CD4-positive, alpha-beta T cell treated with Interleukin-1 beta for 1 hour (primary cell): Measurements from ENCODE around the gene BBX.
A peak's percentile ranks its signal among the peaks of the same experiment; 100 is the strongest.
"Not testable (repeated sequence)": the region's sequence is repeated elsewhere in the genome, so short reads cannot be mapped to it uniquely, and the experiment has no call there.

Source experiments
- DNase-seq, 2 donors: peaks; one replicate each; pipeline ENCODE4 v3.0.0-alpha.2; 2020 to 2022

BBX gene

DNA sequence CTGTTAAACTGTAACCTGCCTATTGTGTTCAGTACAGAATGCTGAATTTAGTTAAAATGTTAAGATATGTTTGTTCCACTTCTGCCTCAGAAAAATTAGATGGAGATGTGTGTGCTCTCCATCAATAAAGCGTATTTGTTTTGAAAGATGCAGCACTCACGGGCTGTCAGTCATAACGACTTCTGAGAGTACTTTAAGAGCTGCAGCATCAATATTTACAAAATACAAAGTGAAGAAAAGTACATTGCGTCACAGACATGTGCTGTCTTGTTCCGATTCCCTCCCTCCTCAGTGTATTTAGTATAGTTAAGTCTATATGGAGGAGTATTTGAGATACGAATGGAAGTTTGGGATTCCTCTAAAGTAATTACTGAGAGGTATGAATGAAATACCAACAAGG, 166.6 kb downstream of the BBX start:
- no peak for DNase-seq

DNA sequence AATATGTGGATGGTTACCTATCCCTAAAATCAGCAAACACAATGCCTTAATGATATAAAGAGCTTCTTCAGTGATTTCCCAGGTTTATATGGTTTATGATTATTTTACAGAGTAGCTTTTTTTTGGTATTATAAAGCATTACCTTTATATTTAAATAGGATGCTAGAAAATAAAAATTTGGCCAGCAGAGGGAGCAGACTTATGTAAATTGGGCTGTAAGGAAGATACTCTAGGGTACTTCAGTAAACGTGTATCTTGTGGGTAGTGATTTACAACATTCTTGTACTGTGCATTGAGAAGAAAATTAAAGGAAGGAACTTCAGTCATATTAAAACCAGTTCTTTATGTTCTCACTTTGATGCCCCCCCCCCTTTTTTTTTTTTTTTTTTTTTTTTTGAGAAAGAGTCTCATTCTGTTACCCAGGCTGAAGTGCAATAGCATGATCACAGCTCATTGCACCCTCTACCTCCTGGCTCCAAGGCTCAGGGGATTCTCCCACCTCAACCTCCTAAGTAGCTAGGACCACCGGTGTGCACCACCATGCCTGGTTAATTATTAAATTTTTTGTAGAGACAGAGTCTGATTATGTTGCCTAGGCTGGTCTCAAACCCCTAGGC, 167.9 kb downstream of the BBX start:
- DNase-seq: peak in 1 of 2 donors; percentile 55

DNA sequence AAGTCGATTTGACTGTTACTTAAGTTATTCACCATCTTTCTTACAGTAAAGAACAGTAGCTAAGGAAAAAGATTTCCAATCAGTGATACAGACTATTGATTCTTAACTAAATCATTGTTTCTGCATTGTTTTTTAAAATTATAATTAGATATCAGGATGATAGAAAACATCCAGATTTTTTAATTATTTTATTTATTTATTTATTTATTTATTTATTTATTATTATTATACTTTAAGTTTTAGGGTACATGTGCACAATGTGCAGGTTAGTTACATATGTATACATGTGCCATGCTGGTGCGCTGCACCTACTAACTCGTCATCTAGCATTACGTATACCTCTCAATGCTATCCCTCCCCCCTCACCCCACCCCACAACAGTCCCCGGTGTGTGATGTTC, 169.2 kb downstream of the BBX start:
- not testable (repeated sequence) for DNase-seq

DNA sequence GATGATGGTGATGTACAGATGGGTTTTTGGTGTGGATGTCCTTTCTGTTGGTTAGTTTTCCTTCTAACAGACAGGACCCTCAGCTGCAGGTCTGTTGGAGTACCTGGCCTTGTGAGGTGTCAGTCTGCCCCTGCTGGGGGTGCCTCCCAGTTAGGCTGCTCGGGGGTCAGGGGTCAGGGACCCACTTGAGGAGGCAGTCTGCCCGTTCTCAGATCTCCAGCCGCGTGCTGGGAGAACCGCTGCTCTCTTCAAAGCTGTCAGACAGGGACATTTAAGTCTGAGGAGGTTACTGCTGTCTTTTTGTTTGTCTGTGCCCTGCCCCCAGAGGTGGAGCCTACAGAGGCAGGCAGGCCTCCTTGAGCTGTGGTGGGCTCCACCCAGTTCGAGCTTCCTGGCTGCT, 174.6 kb downstream of the BBX start:
- not testable (repeated sequence) for DNase-seq

DNA sequence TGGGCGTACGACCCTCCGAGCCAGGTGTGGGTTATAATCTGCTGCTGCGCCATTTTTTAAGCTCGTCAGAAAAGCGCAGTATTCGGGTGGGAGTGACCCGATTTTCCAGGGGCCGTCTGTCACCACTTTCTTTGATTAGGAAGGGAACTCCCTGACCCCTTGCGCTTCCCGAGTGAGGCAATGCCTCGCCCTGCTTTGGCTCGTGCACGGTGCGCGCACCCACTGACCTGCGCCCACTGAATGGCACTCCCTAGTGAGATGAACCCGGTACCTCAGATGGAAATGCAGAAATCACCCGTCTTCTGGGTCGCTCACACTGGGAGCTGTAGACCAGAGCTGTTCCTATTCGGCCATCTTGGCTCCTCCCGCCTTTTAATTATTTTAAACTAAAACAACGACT, 175.1 kb downstream of the BBX start:
- DNase-seq: not testable (repeated sequence)

DNA sequence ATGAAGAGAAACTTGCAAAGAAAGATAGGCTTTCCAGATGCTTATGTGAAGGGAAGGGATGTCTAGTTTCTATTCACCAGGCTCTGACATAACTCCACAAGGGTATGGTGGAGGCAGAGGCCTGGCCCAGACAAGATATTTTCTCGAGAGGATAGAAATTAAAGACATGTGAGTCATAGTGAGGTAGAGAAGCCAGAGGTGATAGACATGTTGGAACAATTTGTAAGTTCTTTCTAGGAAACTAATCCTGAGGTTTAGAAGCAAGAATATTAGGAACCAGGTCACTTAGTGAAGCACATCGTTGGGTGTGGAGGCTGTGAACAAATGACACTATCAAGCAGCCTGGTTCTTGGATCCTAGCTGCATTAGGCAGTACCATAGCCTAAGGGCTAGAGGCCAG, 176.9 kb downstream of the BBX start:
- no peak for DNase-seq

DNA sequence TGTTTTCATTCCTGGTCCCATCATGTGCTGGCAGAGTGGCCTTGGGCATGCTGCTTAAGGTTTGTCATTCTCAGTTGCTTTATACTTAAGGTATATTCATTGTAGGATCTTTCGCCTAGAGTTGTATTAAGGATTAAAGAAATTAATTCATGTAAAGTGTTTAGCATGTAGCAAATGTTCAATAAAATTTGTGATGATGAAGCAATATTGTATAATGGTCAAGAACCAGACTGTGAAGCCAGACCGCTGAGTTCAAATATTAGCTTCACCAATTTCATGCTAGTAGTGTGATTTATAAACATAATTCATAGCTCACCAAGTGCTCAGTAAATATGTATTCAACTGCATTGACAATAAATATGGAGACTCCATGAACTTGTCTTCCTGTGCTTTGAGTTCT, 178.5 kb downstream of the BBX start:
- DNase-seq: no peak

DNA sequence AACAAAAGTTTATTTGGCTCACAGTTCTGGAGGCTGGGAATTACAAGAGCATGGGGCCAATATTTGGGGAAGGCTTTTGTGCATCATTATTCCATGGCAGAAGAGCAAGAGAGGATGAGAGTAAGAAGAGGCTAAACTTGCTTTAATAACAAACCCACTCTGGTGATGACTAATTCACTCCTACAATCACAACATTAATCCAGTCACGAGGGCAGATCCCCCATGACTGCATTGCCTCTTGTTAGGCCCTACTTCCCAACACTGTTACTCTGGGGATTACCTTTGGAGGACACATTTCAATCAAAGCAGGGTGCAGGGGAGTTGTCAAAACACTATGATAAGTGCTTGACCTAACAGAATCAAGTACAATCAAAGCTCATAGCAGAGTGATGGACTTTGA, 181.7 kb downstream of the BBX start:
- no peak for DNase-seq

DNA sequence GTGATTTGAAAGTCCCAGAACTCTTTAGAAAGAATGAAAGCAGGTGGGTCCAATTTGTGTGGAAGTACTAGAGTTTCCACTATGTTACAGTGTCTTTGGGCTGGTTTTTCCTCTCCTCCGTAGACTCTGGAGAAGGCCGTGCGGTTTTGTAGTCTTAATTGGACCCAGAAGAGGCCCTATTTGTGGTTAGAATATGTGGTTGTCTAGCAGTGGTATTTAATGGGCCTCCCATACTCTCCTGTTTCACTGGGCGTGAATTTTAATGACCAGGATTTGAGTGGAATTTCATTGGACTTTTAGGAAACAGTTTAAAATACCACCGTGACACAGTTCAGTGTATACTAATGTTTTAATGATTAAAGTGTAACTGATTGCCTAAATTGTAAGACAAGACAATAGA, 182.3 kb downstream of the BBX start:
- no peak for DNase-seq

DNA sequence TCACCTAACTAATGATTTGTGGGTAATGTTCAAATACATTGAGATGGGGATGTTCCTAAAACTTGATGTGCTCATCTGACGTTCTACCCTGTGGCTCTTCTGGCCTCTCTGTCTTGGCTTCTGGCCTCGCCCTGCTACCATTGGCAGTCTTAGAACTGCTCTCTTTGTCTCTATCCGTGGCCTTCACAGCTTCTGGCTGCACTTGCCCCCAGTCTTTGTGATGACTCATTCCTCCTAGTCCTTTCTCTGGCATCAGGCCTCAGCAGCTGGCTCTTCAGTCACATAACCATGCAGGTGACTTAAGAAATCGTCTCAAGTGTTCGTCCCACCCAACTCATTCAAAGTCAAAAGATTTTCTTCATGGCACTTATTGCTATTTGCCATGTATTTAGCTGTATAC, 188.1 kb downstream of the BBX start:
- DNase-seq: no peak

DNA sequence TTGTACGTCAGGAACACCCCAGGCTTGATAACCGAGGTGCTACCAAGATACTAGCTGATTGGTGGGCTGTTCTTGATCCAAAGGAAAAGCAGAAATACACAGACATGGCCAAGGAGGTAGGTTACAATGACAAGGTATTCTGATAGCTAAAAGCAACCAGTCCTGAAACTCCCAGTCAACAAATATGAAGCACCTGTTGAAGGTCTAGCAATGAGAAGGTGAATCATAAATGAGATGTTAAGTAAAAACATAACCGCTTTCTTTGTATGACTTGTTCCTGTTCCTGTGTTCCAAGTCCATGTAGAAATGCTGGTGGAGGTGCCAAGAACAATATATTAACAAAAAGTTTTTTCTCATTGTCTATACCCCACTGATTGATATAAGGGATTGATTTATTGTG, 194.0 kb downstream of the BBX start:
- no peak for DNase-seq

DNA sequence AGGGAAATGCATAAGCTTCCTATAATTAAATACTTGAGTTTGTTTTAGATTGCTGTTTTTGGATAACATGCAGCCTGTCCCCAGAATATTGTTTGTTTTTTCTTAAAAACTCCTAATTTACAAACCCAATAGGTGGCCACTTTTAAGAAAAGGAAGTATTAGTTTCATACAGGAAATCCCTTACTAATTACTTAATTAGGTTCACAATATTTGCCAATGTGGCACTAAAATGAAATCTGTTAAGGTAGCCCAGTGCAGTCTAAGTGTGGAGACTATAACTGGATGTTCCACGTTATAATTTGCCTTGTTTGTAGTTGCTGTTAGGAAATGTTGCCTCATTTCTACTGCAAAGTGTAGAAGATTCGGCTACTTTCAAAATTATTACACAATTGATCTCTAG, 195.8 kb downstream of the BBX start:
- DNase-seq: no peak

DNA sequence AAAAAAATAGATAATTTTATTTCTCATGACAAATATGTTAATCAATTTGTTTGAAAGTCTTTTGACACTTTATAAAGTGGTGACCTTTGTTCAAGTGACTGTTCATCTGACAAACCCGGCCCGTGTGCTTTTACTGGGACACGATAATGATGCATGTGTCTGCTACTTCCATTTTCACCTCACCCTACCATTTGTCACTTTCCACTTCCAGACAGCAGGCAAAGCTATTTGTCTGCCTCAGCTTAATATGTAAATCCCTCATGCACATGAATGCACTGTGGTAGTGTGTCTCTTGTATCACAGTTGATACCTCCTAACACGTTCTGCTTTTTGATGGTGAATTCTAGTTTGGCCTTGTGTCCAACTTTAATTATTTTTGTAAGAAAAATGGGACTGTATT, 204.3 kb downstream of the BBX start:
- no peak for DNase-seq

DNA sequence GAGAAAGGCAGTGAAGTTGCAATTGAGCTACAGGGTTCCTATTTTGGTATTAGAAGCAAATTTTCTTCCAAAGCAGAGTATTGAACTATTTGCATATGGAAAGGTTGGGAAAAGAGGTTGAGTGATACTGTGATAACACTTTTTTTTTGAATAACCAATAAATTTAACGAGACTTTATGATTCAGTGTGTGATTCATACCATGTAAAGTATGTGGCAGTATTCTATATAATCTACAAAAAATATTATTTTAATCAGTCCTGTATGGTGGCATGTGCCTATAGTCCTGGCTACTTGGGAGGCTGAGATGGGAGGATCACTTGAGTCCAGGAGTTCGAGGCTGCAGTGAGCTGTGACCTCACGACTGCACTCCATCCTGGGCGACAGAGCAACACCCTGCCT, 206.9 kb downstream of the BBX start:
- no peak for DNase-seq

DNA sequence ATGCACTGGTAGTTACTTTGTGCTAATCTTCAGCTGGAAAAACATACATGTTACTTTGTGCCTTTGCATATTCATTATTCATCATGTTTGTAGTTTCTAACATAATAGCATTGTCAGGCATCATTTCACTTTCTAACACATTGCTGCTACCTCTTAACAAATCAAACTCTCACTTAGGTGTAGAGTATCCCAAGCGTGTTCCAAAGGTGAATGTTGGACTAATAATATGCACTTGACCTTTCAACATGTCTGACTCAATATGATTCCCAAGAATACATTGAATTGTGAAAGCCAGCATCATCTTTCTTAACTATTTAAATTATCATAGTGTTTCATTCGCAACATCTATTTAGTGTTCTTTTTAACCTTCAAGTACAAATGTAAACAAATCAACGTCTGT, 211.6 kb downstream of the BBX start:
- DNase-seq: no peak

DNA sequence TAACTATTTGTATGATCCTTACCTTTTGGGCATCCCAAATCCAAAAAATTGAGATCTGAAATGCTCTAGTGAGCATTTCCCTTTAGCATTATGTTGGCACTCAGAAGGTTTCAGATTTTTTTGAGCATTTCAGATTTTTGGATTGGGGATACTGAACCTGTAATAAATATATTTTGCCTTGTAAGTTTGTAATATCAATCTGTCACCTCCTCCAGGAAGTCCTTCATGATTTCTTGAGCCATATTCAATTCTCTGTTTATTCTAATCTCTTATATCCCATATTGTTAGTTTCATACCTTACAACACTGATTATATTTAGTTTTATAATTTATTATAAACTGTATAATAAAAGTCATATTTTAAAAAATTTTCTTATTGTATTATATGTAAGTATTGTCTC, 215.2 kb downstream of the BBX start:
- no peak for DNase-seq

DNA sequence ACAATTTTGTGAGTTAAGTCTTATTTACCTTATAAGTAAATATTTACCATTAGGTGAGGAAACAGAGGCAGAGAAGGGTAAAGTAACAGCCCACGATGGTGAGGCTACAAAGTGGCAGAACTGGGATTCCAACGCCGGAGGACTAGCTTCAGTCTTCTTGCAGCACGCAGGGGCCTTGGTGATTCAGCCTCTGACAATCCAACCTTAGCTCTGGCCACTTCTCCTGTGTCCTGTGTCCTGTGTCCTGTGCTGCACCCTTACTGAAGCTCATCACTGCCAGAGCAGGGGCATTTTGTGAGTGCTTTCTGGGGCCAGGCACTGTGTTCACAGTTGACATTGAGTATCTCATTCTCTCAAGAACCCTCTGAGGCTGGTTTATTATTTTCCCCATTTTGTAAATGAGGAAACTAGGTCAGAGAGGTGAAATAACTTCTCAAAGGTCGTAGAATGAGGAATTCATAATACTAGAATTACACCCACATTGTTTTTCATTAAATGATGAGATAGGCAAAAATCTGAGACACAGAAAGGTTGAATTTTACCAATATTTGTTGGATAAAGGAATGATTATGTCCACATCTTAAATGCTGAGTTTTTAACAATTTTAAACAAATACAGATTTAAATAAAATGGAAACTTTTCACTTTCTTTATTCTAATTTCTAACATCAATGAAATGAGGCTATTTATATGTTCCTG, 215.9 kb downstream of the BBX start:
- no peak for DNase-seq

DNA sequence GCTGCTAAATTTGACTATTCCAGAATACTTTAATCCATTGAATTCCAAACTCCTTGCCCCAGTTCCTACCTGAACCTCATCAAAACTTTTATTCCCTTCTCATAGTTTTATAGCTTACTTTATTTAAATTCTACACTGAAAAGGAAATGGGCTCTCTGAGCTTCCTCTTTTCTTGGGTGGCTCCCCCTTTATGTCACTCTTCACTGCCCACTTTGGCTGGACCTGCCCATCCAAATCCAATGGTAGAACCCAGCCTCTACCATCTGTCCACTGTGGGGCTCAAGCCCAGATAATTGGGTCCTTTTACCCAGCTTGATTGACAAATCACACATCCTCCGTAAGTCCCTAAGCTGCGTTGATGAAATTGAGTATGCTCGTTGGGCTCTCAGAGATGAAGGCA, 216.5 kb downstream of the BBX start:
- DNase-seq: no peak

DNA sequence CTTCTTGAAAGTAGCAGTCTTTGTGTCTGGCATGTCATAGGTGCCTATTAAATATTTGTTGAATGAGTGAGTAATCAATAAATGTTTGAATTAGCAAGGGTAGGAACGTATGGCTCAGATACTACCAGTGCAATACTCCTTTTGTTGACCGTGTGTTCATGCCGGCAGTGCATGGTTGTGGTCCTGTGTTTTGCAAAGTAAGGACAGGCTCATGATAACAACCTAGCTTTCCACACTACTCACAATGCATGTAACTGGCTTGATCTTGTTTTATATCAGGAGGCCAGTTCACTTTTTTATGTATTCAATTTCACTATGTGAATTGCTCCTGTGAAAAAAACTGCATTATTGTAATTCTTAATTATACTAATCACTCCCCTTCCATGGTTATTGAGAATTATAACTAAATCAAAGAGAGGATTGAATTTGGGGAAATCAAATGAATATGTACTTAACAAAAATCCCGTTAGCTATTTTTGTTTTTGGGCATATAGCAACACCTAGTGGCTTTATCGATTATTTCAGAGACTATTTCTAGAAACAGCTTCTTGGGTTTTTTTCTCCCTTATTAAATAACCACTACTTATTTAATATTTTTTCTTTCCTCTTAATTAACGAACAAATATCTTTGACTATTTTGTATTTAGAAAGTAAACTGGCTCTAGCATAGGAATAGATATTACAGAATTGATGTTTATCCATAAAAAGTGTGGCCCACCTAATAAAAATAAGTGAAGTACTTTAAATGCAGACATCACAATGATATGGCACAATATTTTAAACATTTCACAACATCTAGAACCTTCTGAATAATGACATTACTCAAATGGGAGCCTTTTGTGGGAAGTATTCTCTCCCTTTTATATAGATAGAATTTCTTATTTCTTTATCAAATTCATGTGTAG, 218.5 kb downstream of the BBX start:
- DNase-seq: peak in 1 of 2 donors; percentile 28

DNA sequence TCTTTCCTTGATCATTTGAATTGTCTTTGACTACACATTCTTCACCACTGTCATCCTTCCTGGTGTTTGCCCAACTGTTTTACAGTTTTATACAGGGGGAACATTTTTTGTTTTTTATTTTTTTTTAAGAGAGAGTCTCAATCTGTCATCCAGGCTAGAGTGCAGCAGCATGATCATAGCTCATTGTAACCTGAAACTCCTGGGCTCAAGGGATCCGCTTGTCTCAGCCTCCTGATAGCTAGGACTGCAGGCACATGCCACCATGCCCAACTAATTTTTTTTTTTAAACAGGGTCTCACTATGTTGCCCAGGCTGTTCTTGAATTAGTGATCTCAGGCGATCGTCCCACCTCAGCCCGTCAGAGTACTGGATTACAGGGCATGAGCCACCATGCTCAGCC, 222.6 kb downstream of the BBX start:
- no peak for DNase-seq

DNA sequence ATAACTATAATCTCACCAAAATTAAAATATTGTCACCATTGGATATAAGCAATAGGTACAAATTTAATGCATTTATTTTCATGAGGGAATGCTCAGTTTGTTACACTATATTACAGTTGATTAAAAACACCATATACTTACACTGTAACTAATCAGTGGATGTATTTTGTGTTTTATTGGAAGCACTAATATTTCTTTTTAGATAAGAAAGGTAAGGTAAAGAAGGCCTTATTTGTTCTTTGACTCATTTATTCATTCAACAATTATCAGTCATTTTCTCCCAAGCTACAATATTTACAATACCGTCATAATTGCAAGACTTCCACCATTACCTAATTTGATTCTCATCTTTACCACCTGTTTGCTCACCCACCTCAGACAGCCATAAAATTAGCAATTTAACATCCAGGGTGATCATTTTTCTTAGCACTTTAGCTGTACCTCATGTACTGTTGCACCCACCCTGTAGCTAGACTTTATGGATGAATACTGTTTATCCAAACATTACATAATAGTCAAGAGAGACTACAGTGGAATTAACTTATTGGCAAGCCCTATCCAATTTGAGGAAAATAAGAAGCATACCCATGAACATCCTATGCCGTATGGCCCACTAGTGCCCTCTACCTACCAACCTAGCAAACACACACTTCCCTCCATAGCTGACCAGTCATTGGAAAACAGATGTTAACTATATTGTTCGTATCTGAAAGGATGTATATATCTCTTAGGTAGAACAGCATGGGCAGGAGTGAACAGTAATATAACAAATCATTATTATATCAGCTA, 229.6 kb downstream of the BBX start:
- DNase-seq: no peak

DNA sequence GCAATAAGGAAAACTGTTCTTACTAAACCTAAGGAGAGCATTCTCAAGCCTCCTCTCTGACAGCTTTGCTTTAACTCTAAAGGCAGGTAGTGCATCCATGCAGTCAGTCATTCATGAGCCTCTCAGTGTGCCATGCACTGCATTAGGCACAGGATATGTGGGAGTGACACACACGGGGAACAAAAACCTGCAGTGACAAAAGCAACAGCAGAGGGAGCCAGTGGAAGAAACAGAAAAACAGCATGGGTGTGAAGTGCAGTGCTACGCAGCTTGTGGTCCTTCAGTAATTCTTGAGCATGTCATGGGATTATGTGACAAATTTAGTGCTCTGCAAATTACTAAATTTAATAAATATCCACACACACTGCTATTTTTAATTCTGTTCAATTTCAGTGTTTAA, 230.7 kb downstream of the BBX start:
- DNase-seq: peak; percentile 1 to 6

DNA sequence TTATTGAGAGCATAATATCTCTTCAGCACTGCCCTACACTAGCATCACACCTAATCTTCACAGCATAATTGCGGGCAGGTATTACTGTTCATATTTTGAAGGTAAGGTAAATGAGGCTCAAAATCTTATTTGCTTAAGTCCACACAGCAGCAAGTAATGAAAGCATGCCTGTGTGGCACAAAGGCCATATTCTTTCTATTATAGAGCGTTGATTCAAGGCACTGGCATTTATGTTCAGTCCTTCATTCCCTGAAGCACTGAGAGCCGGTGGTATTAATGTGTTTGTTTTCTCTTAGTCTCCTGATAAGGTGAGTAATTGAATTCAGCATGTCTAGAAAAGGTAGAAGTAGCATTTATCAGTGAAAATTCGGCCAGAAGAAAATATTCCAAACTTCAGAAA, 231.2 kb downstream of the BBX start:
- no peak for DNase-seq
